ENCODE data around the gene PRPF38B.

DNA sequence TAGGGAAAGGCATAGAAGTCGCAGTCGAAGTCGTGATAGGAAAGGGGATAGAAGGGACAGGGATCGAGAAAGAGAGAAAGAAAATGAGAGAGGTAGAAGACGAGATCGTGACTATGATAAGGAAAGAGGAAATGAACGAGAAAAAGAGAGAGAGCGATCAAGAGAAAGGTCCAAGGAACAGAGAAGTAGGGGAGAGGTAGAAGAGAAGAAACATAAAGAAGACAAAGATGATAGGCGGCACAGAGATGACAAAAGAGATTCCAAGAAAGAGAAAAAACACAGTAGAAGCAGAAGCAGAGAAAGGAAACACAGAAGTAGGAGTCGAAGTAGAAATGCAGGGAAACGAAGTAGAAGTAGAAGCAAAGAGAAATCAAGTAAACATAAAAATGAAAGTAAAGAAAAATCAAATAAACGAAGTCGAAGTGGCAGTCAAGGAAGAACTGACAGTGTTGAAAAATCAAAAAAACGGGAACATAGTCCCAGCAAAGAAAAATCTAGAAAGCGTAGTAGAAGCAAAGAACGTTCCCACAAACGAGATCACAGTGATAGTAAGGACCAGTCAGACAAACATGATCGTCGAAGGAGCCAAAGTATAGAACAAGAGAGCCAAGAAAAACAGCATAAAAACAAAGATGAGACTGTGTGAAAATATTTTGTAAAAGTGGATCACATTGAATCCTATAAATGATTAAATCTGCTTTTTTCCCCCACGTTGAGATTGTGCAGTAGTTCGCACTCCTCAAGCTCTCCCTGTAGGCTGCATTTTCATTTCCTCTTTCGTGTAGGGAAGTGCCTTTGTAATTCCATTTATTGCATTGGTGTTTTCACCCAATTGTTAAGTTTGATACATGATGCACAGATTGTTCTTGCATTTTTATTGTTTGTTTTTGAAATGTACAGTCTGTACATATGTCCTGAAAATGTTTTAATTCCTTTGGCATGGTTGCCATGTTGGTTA, 7.5 kb downstream of the PRPF38B start:
- TF ChIP-seq, protein P1, sequence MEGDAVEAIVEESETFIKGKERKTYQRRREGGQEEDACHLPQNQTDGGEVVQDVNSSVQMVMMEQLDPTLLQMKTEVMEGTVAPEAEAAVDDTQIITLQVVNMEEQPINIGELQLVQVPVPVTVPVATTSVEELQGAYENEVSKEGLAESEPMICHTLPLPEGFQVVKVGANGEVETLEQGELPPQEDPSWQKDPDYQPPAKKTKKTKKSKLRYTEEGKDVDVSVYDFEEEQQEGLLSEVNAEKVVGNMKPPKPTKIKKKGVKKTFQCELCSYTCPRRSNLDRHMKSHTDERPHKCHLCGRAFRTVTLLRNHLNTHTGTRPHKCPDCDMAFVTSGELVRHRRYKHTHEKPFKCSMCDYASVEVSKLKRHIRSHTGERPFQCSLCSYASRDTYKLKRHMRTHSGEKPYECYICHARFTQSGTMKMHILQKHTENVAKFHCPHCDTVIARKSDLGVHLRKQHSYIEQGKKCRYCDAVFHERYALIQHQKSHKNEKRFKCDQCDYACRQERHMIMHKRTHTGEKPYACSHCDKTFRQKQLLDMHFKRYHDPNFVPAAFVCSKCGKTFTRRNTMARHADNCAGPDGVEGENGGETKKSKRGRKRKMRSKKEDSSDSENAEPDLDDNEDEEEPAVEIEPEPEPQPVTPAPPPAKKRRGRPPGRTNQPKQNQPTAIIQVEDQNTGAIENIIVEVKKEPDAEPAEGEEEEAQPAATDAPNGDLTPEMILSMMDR (IDR thresholded peaks at IDR 0.05), result no peak
- TF ChIP-seq ZFX (IDR thresholded peaks at IDR 0.05; ENCODE audit: borderline replicate concordance), result no peak
